H1 (cell line): ENCODE data around the gene CTNNBL1. TPM values are rescaled to one million over a fixed set of nuclear protein-coding genes. Genes with fewer than 3 reads are reported as not detected.

Source experiments
- CTCF ChIA-PET: fragments of 300-600 bp; sonication (Branson Sonifier 250); formaldehyde crosslinking; loops from one replicate; lab custom pipeline; 2021; ENCODE audit not compliant: partially characterized antibody; lab: Charles Lee
- POLR2A ChIA-PET: fragments of 300-600 bp; sonication (Branson Sonifier 250); formaldehyde crosslinking; loops from one replicate; lab custom pipeline; 2021; ENCODE audit warnings: inconsistent platforms; ENCODE audit not compliant: partially characterized antibody; lab: Charles Lee
- DNase-seq, 2 experiments: peaks; one replicate each; pipeline versions ENCODE4 v3.0.0 to v3.0.0-alpha.2; 2010 to 2022; ENCODE audit warnings: low spot score in 2 of 2, low read depth in 1 of 2, mixed read lengths in 1 of 2
- FAIRE-seq: peaks from 2 replicates; lab custom pipeline; 2011; peaks lifted over from hg19 to GRCh38; lab: Jason Lieb, UNC
- H2AFZ ChIP-seq: 2 replicates; pipeline ENCODE4 v1.8.1; 2012; ENCODE audit warnings: low read length, inconsistent platforms
- H2AK5ac ChIP-seq: 2 replicates; pipeline ENCODE4 v1.6.1; 2013; ENCODE audit warnings: low read depth, low read length
- H2BK120ac ChIP-seq: replicated peaks from 2 replicates; pipeline ENCODE3; 2013; ENCODE audit warnings: low read depth, low read length, inconsistent platforms
- H2BK12ac ChIP-seq: 2 replicates; pipeline ENCODE4 v1.6.1; 2013; ENCODE audit warnings: low read depth, low read length
- H2BK15ac ChIP-seq: 2 replicates; pipeline ENCODE4 v1.6.1; 2013; ENCODE audit warnings: low read length
- H2BK20ac ChIP-seq: 2 replicates; pipeline ENCODE4 v1.6.1; 2013; ENCODE audit warnings: low read length
- H2BK5ac ChIP-seq: 2 replicates; pipeline ENCODE4 v1.6.1; 2013; ENCODE audit warnings: low read depth, low read length
- H3K14ac ChIP-seq: 2 replicates; pipeline ENCODE4 v1.6.1; 2013; ENCODE audit warnings: inconsistent platforms; ENCODE audit not compliant: insufficient read length
- H3K18ac ChIP-seq: 2 replicates; pipeline ENCODE4 v1.6.1; 2013; ENCODE audit warnings: low read length; ENCODE audit errors: extremely low read depth
- H3K23ac ChIP-seq: 2 replicates; pipeline ENCODE4 v1.6.1; 2013; ENCODE audit warnings: inconsistent platforms; ENCODE audit not compliant: insufficient read length
- H3K23me2 ChIP-seq: 2 replicates; pipeline ENCODE4 v1.6.1; 2013; ENCODE audit warnings: low read depth, low read length
- H3K27ac ChIP-seq: 2 replicates; pipeline ENCODE4 v1.6.1; 2011; ENCODE audit warnings: low read depth, low read length, inconsistent platforms
- H3K27me3 ChIP-seq, 4 experiments: replicated peaks in 1 of 4; 1 replicate in 1 of 4; 2 replicates in 3 of 4; pipeline versions ENCODE4 v1.6.1 to v1.8.1; 2011 to 2013; ENCODE audit warnings: low read length in 3 of 4, mild to moderate bottlenecking in 3 of 4, inconsistent platforms in 2 of 4, mixed read lengths in 2 of 4, moderate library complexity in 1 of 4; ENCODE audit not compliant: control insufficient read depth in 3 of 4, insufficient read depth in 3 of 4; ENCODE audit errors: extremely low read depth in 1 of 4
- H3K36me3 ChIP-seq, 4 experiments: 2 replicates each; pipeline versions ENCODE4 v1.6.1 to v1.8.1; 2011 to 2013; ENCODE audit warnings: mild to moderate bottlenecking in 4 of 4, low read length in 3 of 4, moderate library complexity in 2 of 4, control low read depth in 1 of 4, inconsistent platforms in 1 of 4; ENCODE audit not compliant: insufficient read depth in 4 of 4, control insufficient read depth in 2 of 4
- H3K4ac ChIP-seq: replicated peaks from 2 replicates; pipeline ENCODE3; 2013; ENCODE audit warnings: low read length, low read depth, mixed read lengths, inconsistent platforms; ENCODE audit not compliant: insufficient read length
- H3K4me1 ChIP-seq, 4 experiments: replicated peaks in 1 of 4; 1 replicate in 1 of 4; 2 replicates in 3 of 4; pipeline versions ENCODE4 v1.6.1 to v1.8.1; 2011 to 2013; ENCODE audit warnings: low read length in 3 of 4, inconsistent platforms in 2 of 4, mixed read lengths in 1 of 4; ENCODE audit not compliant: insufficient read depth in 4 of 4, control insufficient read depth in 3 of 4
- H3K4me2 ChIP-seq, 2 experiments: 2 replicates each; pipeline versions ENCODE4 v1.6.1 to v1.8.1; 2011 to 2013; ENCODE audit warnings: low read depth in 2 of 2, low read length in 2 of 2, control low read depth in 1 of 2, inconsistent platforms in 1 of 2, mild to moderate bottlenecking in 1 of 2; ENCODE audit not compliant: insufficient read depth in 1 of 2
- H3K4me3 ChIP-seq, 4 experiments: fragments of 200-600, 300-600 bp in 1 of 4; sonication (generic), shearing (Covaris generic), sonication (Bioruptor Twin) in 1 of 4; 2 replicates each; pipeline versions ENCODE4 v1.5.1 to v1.8.1; 2011 to 2016; ENCODE audit warnings: low read length in 4 of 4, low read depth in 3 of 4, control low read depth in 2 of 4, inconsistent platforms in 2 of 4, mild to moderate bottlenecking in 2 of 4, mixed read lengths in 1 of 4, moderate library complexity in 1 of 4; ENCODE audit not compliant: insufficient read depth in 2 of 4; ENCODE audit errors: extremely low read depth in 1 of 4
- H3K56ac ChIP-seq: replicated peaks from 2 replicates; pipeline ENCODE3; 2013; ENCODE audit warnings: low read depth, mild to moderate bottlenecking, mixed read lengths, low read length, inconsistent platforms; ENCODE audit not compliant: insufficient read length
- H3K79me1 ChIP-seq: 2 replicates; pipeline ENCODE4 v1.6.1; 2013; ENCODE audit warnings: low read depth, low read length, control low read depth
- H3K79me2 ChIP-seq, 2 experiments: 2 replicates each; pipeline versions ENCODE4 v1.6.1 to v1.8.1; 2012 to 2013; ENCODE audit warnings: low read length in 2 of 2, mild to moderate bottlenecking in 2 of 2, inconsistent platforms in 1 of 2; ENCODE audit not compliant: insufficient read depth in 2 of 2, control insufficient read depth in 1 of 2
- H3K9ac ChIP-seq, 4 experiments: replicated peaks in 1 of 4; 1 replicate in 1 of 4; 2 replicates in 3 of 4; pipeline versions ENCODE4 v1.6.1 to v1.8.1; 2011 to 2013; ENCODE audit warnings: low read depth in 3 of 4, low read length in 3 of 4, control low read depth in 2 of 4, mild to moderate bottlenecking in 2 of 4, moderate library complexity in 2 of 4, inconsistent platforms in 1 of 4; ENCODE audit errors: extremely low read depth in 1 of 4
- H3K9me3 ChIP-seq, 2 experiments: 2 replicates each; pipeline versions ENCODE4 v1.6.1 to v1.8.1; 2012 to 2013; ENCODE audit warnings: mild to moderate bottlenecking in 2 of 2, moderate library complexity in 2 of 2, control low read depth in 1 of 2, inconsistent platforms in 1 of 2, low read depth in 1 of 2, low read length in 1 of 2, mixed read lengths in 1 of 2; ENCODE audit not compliant: insufficient read depth in 2 of 2
- H4K20me1 ChIP-seq, 2 experiments: replicated peaks in 1 of 2; 2 replicates each; pipeline versions ENCODE3 to v1.8.1; 2011 to 2013; ENCODE audit warnings: inconsistent platforms in 2 of 2, low read length in 2 of 2, mild to moderate bottlenecking in 1 of 2; ENCODE audit not compliant: insufficient read depth in 2 of 2, control insufficient read depth in 1 of 2
- H4K5ac ChIP-seq: 2 replicates; pipeline ENCODE4 v1.6.1; 2013; ENCODE audit warnings: low read length, low read depth, mixed read lengths, inconsistent platforms; ENCODE audit not compliant: insufficient read length
- H4K8ac ChIP-seq: 2 replicates; pipeline ENCODE4 v1.8.0; 2013; ENCODE audit warnings: mild to moderate bottlenecking, moderate library complexity, low read length, inconsistent platforms; ENCODE audit not compliant: insufficient read depth; ENCODE audit errors: extremely low read depth
- H4K91ac ChIP-seq: replicated peaks from 2 replicates; pipeline ENCODE3; 2013; ENCODE audit warnings: low read length, mixed read lengths, inconsistent platforms; ENCODE audit not compliant: insufficient read length
- BCL11A ChIP-seq, 2 experiments: IDR thresholded peaks; one replicate each; pipeline ENCODE4 v1.6.1; 2011; ENCODE audit warnings: low read depth in 2 of 2, low read length in 2 of 2, mild to moderate bottlenecking in 2 of 2
- HDAC2 ChIP-seq, 2 experiments: fragments of 300-600 bp in 1 of 2; sonication (generic) in 1 of 2; IDR thresholded peaks; 2 replicates each; pipeline ENCODE4 v1.6.1; 2011 to 2012; ENCODE audit warnings: low read depth in 2 of 2, low read length in 2 of 2, mild to moderate bottlenecking in 2 of 2, moderate library complexity in 2 of 2, borderline replicate concordance in 1 of 2, inconsistent platforms in 1 of 2
- HDAC6 ChIP-seq: IDR thresholded peaks from one replicate; pipeline ENCODE4 v1.7.1; 2012; ENCODE audit warnings: low read depth, mild to moderate bottlenecking, inconsistent platforms, low read length, moderate library complexity
- NANOG ChIP-seq: IDR thresholded peaks from 2 replicates; pipeline ENCODE4 v1.6.1; 2011; ENCODE audit warnings: low read length, low read depth, mild to moderate bottlenecking, inconsistent platforms; ENCODE audit not compliant: insufficient read depth, poor library complexity, severe bottlenecking
- NRF1 ChIP-seq: IDR thresholded peaks from 2 replicates; pipeline ENCODE4 v1.6.1; 2011; ENCODE audit warnings: mild to moderate bottlenecking, low read depth, low read length, improper control_type of control experiment
- POLR2A ChIP-seq, 2 experiments: IDR thresholded peaks; 1 replicate in 1 of 2; 2 replicates in 1 of 2; pipeline ENCODE4 v1.6.1; 2011; ENCODE audit warnings: low read depth in 2 of 2, low read length in 2 of 2, mild to moderate bottlenecking in 2 of 2; ENCODE audit errors: control extremely low read depth in 1 of 2
- SIX5 ChIP-seq: IDR thresholded peaks from 2 replicates; pipeline ENCODE4 v1.6.1; 2011; ENCODE audit warnings: mild to moderate bottlenecking, low read depth, low read length
- SUZ12 ChIP-seq: fragments of 200-600 bp; sonication (generic); IDR thresholded peaks from 2 replicates; pipeline ENCODE4 v1.6.1; 2012; ENCODE audit warnings: mild to moderate bottlenecking, inconsistent platforms, low read length, moderate library complexity, mixed read lengths
- TAF1 ChIP-seq: IDR thresholded peaks from 2 replicates; pipeline ENCODE4 v1.6.1; 2011; ENCODE audit warnings: mild to moderate bottlenecking, low read depth, low read length
- USF2 ChIP-seq: IDR thresholded peaks from 2 replicates; pipeline ENCODE4 v1.6.1; 2011; ENCODE audit warnings: low read length, improper control_type of control experiment
- WGBS, 2 experiments: shearing (Covaris generic) in 1 of 2; methylation state at CpG; one replicate each; pipeline versions ENCODE4 v1.1.6 to v1.1.7; 2013 to 2015; ENCODE audit warnings: low lambda C conversion rate in 2 of 2, mixed read lengths in 2 of 2, inconsistent platforms in 1 of 2, low coverage in 1 of 2, missing lambda C conversion rate in 1 of 2; ENCODE audit not compliant: insufficient replicate concordance in 2 of 2, insufficient coverage in 1 of 2, insufficient read length in 1 of 2; ENCODE audit errors: extremely low coverage in 1 of 2, missing lambda C conversion rate in 1 of 2; 5-methylcytosine and 5-hydroxymethylcytosine counted together
- polyA plus RNA-seq, 7 experiments: library from polyadenylated mRNA; depleted of rRNA in 3 of 7; stranded (reverse) in 5 of 7; unstranded in 2 of 7; fragments of >200 nt in 5 of 7; fragments of 200-250 nt in 2 of 7; gene quantifications; 1 replicate in 5 of 7; 2 replicates in 1 of 7; 4 replicates in 1 of 7; pipeline versions ENCODE4 v1.2.1 to v1.2.3, GENCODE V29; 2011 to 2013; ENCODE audit warnings: missing spikeins in 2 of 7, mixed read lengths in 2 of 7
- total RNA-seq: library from RNA; stranded (reverse); fragmentation: NEBNext Ultra II Directional; extraction: Animal tissue kit (Norgen Biotek cat#: 25700); gene quantifications from 2 replicates; pipeline ENCODE4 v1.2.1, GENCODE V29; 2021

Gene CTNNBL1
- total and polyA plus RNA-seq, 2 of the 8 experiments (the other 6 are each of a cell fraction or from before 2014, with no cell fraction given): 19.6 to 81.6 TPM

GRCh38 chr20:37907677-37908401 lies 214.0 kb downstream of the CTNNBL1 start:
- no peaks in the 10 kb centered on the region for H3K36me3 ChIP-seq
- no peak overlapping the region for H2AFZ ChIP-seq
- H3K4me2 ChIP-seq: peak overlapping the region; percentile 7 to 44; a peak in 2 of 4 replicates
- DNase-seq (no peak), FAIRE-seq (no peak)
- H3K23ac ChIP-seq: no peak overlapping the region
- H3K4me3 ChIP-seq: no peak overlapping the region
- no peaks in the 10 kb centered on the region for H3K79me1 ChIP-seq
- no peak overlapping the region for H3K14ac ChIP-seq
- CTCF ChIA-PET: interaction anchor here (1.0 to 2.1 kb wide), 7 partner anchors 8 to 344 kb away, joined by 3 to 9 read pairs (median 4); no protein-coding TSS in a partner anchor
- no peak overlapping the region for H4K8ac ChIP-seq
- no peak overlapping the region for H4K5ac ChIP-seq
- no peak overlapping the region for H3K56ac ChIP-seq
- no peaks in the 10 kb centered on the region for H3K9me3 ChIP-seq
- H2AK5ac ChIP-seq: no peak overlapping the region
- no peak overlapping the region for H3K4ac ChIP-seq
- H3K79me2 ChIP-seq: no peaks in the 10 kb centered on the region
- H4K91ac ChIP-seq: no peak overlapping the region
- H3K9ac ChIP-seq: no peak overlapping the region
- POLR2A ChIA-PET: interaction anchor here (0.9 to 1.0 kb wide), 3 partner anchors 17 to 527 kb away, joined by 3 read pairs; partner anchors contain the start of gene SNHG17
- no peak overlapping the region for H2BK5ac ChIP-seq
- H2BK15ac ChIP-seq: 0 out of 2 replicates have a peak overlapping the region, but pooled peaks have one; percentile 29
- H2BK120ac ChIP-seq: peak overlapping the region; percentile 14
- H3K27me3 ChIP-seq: no peaks in the 10 kb centered on the region; a peak in 2 of 7 replicates
- no peak overlapping the region for H3K27ac ChIP-seq
- H2BK20ac ChIP-seq: peak overlapping the region; percentile 23; the same call in 1 of the 2 replicates
- H4K20me1 ChIP-seq: peaks cover 0 to 2% of the 10 kb centered on the region in 2 experiments
- peaks cover 13 to 35% (median 25%) of the 10 kb centered on the region in 4 experiments; a peak in 6 of 7 replicates for H3K4me1 ChIP-seq
- no peak overlapping the region for H2BK12ac ChIP-seq
- 70% methylated on average over 17 of the region's 17 CpGs; no CpG with 5 or more reads in 1 of the 2 experiments for WGBS, 2 experiments
- TF ChIP-seq POLR2A (IDR thresholded peaks at IDR 0.05; ENCODE audit: control extremely low read depth in 1 of 2, low read depth in 2 of 2, low read length in 2 of 2): no peak
- no peak for TF ChIP-seq BCL11A (IDR thresholded peaks at IDR 0.05; ENCODE audit: low read depth in 2 of 2, low read length in 2 of 2)
- no peak for TF ChIP-seq NANOG
- TF ChIP-seq SUZ12: no peak
- no peak for TF ChIP-seq HDAC6
- TF ChIP-seq USF2: no peak
- TF ChIP-seq NRF1: no peak
- no peak for TF ChIP-seq HDAC2 (IDR thresholded peaks at IDR 0.05; ENCODE audit: borderline replicate concordance in 1 of 2, low read depth in 2 of 2, low read length in 2 of 2)
- TF ChIP-seq SIX5: no peak
- no peak for TF ChIP-seq TAF1
- TF ChIP-seq, all 59 proteins: peak for 0
- Histone ChIP-seq H3K23me2 (peaks cover 2% of the 10 kb centered on the region; the same call in 1 of the 2 replicates), H3K18ac (peak overlapping the region; percentile 19; the same call in 1 of the 2 replicates)
